HT1080 (cell line): Measurements from ENCODE around the gene SYNGAP1. TPM values are rescaled to one million over a fixed set of nuclear protein-coding genes. Genes with fewer than 3 reads are reported as not detected.
"Not testable (repeated sequence)": the region's sequence is repeated elsewhere in the genome, so short reads cannot be mapped to it uniquely, and the experiment has no call there.

Source experiments
- DNase-seq: peaks from one replicate; pipeline ENCODE4 v3.0.0-alpha.2; 2015; ENCODE audit warnings: low read depth
- total RNA-seq: library from RNA; depleted of rRNA; stranded (reverse); fragments of >200 nt; shearing (Covaris generic); gene quantifications from 2 replicates; pipeline ENCODE4 v1.2.3, GENCODE V29; 2014

SYNGAP1 gene
- total RNA-seq, 1 experiment from 2014 or later: 1.4 TPM

- not testable (repeated sequence) for DNase-seq
These were observed 20.0 kb upstream of the SYNGAP1 start for GRCh38 chr6:33399881-33400280.

GRCh38 chr6:33404884-33405283 is 15.0 kb upstream of the SYNGAP1 start:
- no peak for DNase-seq

GRCh38 chr6:33405386-33405940 is 14.4 kb upstream of the SYNGAP1 start:
- peak; percentile 16 for DNase-seq

GRCh38 chr6:33406126-33406525 is 13.7 kb upstream of the SYNGAP1 start:
- DNase-seq: no peak

GRCh38 chr6:33407132-33407718 is 12.6 kb upstream of the SYNGAP1 start:
- no peak for DNase-seq

GRCh38 chr6:33410050-33410710 is 9.7 kb upstream of the SYNGAP1 start:
- DNase-seq: peak; percentile 98

GRCh38 chr6:33410711-33411631 is 8.9 kb upstream of the SYNGAP1 start, which contains the start of gene PHF1:
Gene PHF1 (plus strand): TSS chr6:33411014. CDS start chr6:33412264, 1,250 bp downstream.
- DNase-seq: peak; percentile 68

- no peak for DNase-seq
These were observed 8.2 kb upstream of the SYNGAP1 start for GRCh38 chr6:33411632-33412005.

- no peak for DNase-seq
These were observed 7.5 kb upstream of the SYNGAP1 start for GRCh38 chr6:33412140-33413009.

- DNase-seq: no peak
These were observed 6.4 kb upstream of the SYNGAP1 start for GRCh38 chr6:33413241-33414120.

GRCh38 chr6:33414592-33415271 is 5.1 kb upstream of the SYNGAP1 start:
- DNase-seq: no peak

- DNase-seq: no peak
These were observed 4.0 kb upstream of the SYNGAP1 start for GRCh38 chr6:33415831-33416230.

- no peak for DNase-seq
These were observed 3.3 kb upstream of the SYNGAP1 start for GRCh38 chr6:33416386-33417127.

GRCh38 chr6:33417128-33417902 is 2.5 kb upstream of the SYNGAP1 start:
- peak; percentile 80 for DNase-seq

- peak; percentile 100 for DNase-seq
These were observed 1.8 kb upstream of the SYNGAP1 start, which contains the start of gene CUTA for GRCh38 chr6:33417903-33418689. Gene CUTA (minus strand): TSS chr6:33418107. CDS start chr6:33418000, 107 bp downstream.

- DNase-seq: no peak
These were observed 1.1 kb upstream of the SYNGAP1 start for GRCh38 chr6:33418690-33419291.
